Dermis lymphatic vessel endothelial cell (primary cell): ENCODE results near the gene ANKRD62. TPM values are rescaled to one million over a fixed set of nuclear protein-coding genes. Genes with fewer than 3 reads are reported as not detected.

Source experiments
- total RNA-seq: library from RNA; depleted of rRNA; stranded (reverse); fragments of >200 nt; gene quantifications from 2 replicates; pipeline ENCODE4 v1.2.1, GENCODE V29; 2014

The ANKRD62 gene
- under 0.01 TPM in 1 of 2 replicates, not detected in the other for total RNA-seq

DNA sequence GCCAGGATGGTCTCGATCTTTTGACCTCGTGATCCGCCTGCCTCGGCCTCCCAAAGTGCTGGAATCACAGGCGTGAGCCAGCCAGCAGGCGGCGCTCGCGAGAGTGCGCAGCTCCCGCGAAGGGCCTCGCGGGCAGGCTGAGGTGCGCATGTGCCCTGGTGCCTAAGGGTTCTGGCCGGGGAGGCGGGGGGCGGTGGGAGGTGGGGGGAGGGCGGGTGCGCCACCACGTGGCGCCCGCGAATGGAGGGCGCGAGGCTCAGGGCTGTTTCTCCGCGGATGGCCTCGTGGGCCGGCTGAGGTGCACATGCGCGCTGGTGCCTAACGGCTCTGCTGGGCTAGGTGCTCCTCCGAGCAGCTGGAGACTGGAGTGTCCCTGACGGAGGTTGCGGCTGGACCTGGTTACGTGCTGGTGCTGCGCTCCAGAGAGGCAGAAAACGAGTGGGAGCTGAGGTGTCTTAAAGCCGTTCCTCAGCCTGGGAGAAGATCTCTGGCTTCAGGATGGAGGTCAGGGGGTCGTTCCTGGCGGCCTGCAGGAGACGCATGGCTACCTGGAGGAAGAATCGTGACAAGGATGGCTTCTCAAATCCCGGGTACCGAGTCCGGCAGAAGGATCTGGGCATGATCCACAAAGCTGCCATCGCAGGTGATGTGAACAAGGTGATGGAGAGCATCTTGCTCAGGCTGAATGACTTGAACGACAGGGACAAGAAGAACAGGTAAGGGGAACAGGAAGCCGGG is at the start of gene ANKRD62:
Gene ANKRD62, plus strand, starts transcription at position 324 of the 738 bp plus-strand sequence. Its CDS starts 175 bp downstream, at position 499.

Other genes starting within 250 kb of the ANKRD62 start
- gene CHMP1B, start 242.4 kb upstream of the ANKRD62 start, total RNA-seq, result 79.9 and 86.7 TPM in 2 replicates
- gene MPPE1, start 185.5 kb upstream of the ANKRD62 start, total RNA-seq, result 23.8 and 24.9 TPM in 2 replicates
- 9.1 and 16.1 TPM in 2 replicates for gene IMPA2, start 112.3 kb upstream of the ANKRD62 start, total RNA-seq
- gene CIDEA, start 160.5 kb downstream of the ANKRD62 start, total RNA-seq, result 0.33 and 0.52 TPM in 2 replicates
- 532 and 823 TPM in 2 replicates for gene TUBB6, start 214.4 kb downstream of the ANKRD62 start, total RNA-seq